ENCODE results near the gene DDX28. TPM values are rescaled to one million over a fixed set of nuclear protein-coding genes. Genes with fewer than 3 reads are reported as not detected.
"Not testable (repeated sequence)": the region's sequence is repeated elsewhere in the genome, so short reads cannot be mapped to it uniquely, and the experiment has no call there.

Gene DDX28
- total and polyA plus RNA-seq, 2 donors from 2014 or later, result 10.6 to 13.1 TPM

- Histone ChIP-seq H3K27ac (ENCODE audit: low read depth in 2 of 2, low read length in 2 of 2) (no peak overlapping the region), H3K27me3 (ENCODE audit: control insufficient read depth, insufficient read depth, low read length) (no peaks in the 10 kb centered on the region), H3K36me3 (ENCODE audit: control insufficient read depth in 2 of 3, insufficient read depth in 3 of 3, low read length in 3 of 3) (no peaks in the 10 kb centered on the region), H3K9me3 (ENCODE audit: control insufficient read depth in 2 of 3, insufficient read depth in 1 of 3, low read length in 3 of 3) (no peaks in the 10 kb centered on the region), H3K4me1 (ENCODE audit: control insufficient read depth in 2 of 3, insufficient read depth in 2 of 3, low read depth in 1 of 3, low read length in 3 of 3) (no peaks in the 10 kb centered on the region), H3K4me3 (ENCODE audit: low read length in 3 of 3) (no peak overlapping the region), H3K9ac (ENCODE audit: low read length in 3 of 3) (no peak overlapping the region)
- FAIRE-seq, result no peak
- intact Hi-C loops (cut with DNase I), result no loop called here
- TF ChIP-seq CTCF (IDR thresholded peaks at IDR 0.05; ENCODE audit: borderline replicate concordance, extremely low read depth, insufficient read depth), result no peak
- DNase-seq, result no peak
Observed at GRCh38 chr16:67975321-67976105, 47.5 kb downstream of the DDX28 start.

- intact Hi-C loops (cut with DNase I); H3K36me3 ChIP-seq (ENCODE audit: control insufficient read depth in 2 of 3, insufficient read depth in 3 of 3, low read length in 3 of 3); H3K9me3 ChIP-seq (ENCODE audit: control insufficient read depth in 2 of 3, insufficient read depth in 1 of 3, low read length in 3 of 3); H3K9ac ChIP-seq (ENCODE audit: low read length in 3 of 3); H3K4me3 ChIP-seq (ENCODE audit: low read length in 3 of 3); H3K4me1 ChIP-seq (ENCODE audit: control insufficient read depth in 2 of 3, insufficient read depth in 2 of 3, low read depth in 1 of 3, low read length in 3 of 3); H3K27me3 ChIP-seq (ENCODE audit: control insufficient read depth, insufficient read depth, low read length); DNase-seq; FAIRE-seq; H3K27ac ChIP-seq (ENCODE audit: low read depth in 2 of 2, low read length in 2 of 2): not testable (repeated sequence)
Observed at GRCh38 chr16:67972285-67972684, 50.7 kb downstream of the DDX28 start.

- FAIRE-seq, result no peak
- TF ChIP-seq CTCF (IDR thresholded peaks at IDR 0.05; ENCODE audit: borderline replicate concordance, extremely low read depth, insufficient read depth), result no peak
- Histone ChIP-seq H3K9ac (ENCODE audit: low read length in 3 of 3) (no peak overlapping the region), H3K27me3 (ENCODE audit: control insufficient read depth, insufficient read depth, low read length) (no peaks in the 10 kb centered on the region), H3K27ac (ENCODE audit: low read depth in 2 of 2, low read length in 2 of 2) (no peak overlapping the region), H3K4me3 (ENCODE audit: low read length in 3 of 3) (no peak overlapping the region), H3K36me3 (ENCODE audit: control insufficient read depth in 2 of 3, insufficient read depth in 3 of 3, low read length in 3 of 3) (no peaks in the 10 kb centered on the region), H3K4me1 (ENCODE audit: control insufficient read depth in 2 of 3, insufficient read depth in 2 of 3, low read depth in 1 of 3, low read length in 3 of 3) (peaks cover 0 to 13% (median 5%) of the 10 kb centered on the region in 3 donors), H3K9me3 (ENCODE audit: control insufficient read depth in 2 of 3, insufficient read depth in 1 of 3, low read length in 3 of 3) (no peaks in the 10 kb centered on the region)
- no peak for DNase-seq
- intact Hi-C loops (cut with DNase I), result no loop called here
Observed at GRCh38 chr16:67971111-67971510, 51.9 kb downstream of the DDX28 start.

Other genes starting within 250 kb of the DDX28 start
- gene RANBP10, start 216.7 kb downstream of the DDX28 start, total RNA-seq, result 22.3 TPM
- gene RANBP10, start 216.7 kb downstream of the DDX28 start, polyA plus RNA-seq (ENCODE audit: insufficient read depth, low read depth, low replicate concordance), result 7.0 TPM
- 3.9 TPM for gene TSNAXIP1, start 216.3 kb downstream of the DDX28 start, total RNA-seq
- 2.8 TPM for gene TSNAXIP1, start 216.3 kb downstream of the DDX28 start, polyA plus RNA-seq (ENCODE audit: insufficient read depth, low read depth, low replicate concordance)
- gene THAP11, start 180.9 kb downstream of the DDX28 start, total RNA-seq, result 27.0 TPM
- gene THAP11, start 180.9 kb downstream of the DDX28 start, polyA plus RNA-seq (ENCODE audit: insufficient read depth, low read depth, low replicate concordance), result 21.4 TPM
- 76.4 TPM for gene NUTF2, start 176.3 kb downstream of the DDX28 start, total RNA-seq
- 107 TPM for gene NUTF2, start 176.3 kb downstream of the DDX28 start, polyA plus RNA-seq (ENCODE audit: insufficient read depth, low read depth, low replicate concordance)
- 42.5 TPM for gene CENPT, start 175.5 kb downstream of the DDX28 start, total RNA-seq
- gene CENPT, start 175.5 kb downstream of the DDX28 start, polyA plus RNA-seq (ENCODE audit: insufficient read depth, low read depth, low replicate concordance), result 25.3 TPM
- gene EDC4, start 150.2 kb downstream of the DDX28 start, total RNA-seq, result 56.5 TPM
- 44.7 TPM for gene EDC4, start 150.2 kb downstream of the DDX28 start, polyA plus RNA-seq (ENCODE audit: insufficient read depth, low read depth, low replicate concordance)
- 1.1 TPM for gene NRN1L, start 138.3 kb downstream of the DDX28 start, total RNA-seq
- gene NRN1L, start 138.3 kb downstream of the DDX28 start, polyA plus RNA-seq (ENCODE audit: insufficient read depth, low read depth, low replicate concordance), result 1.2 TPM
- gene PSKH1, start 130.0 kb downstream of the DDX28 start, total RNA-seq, result 33.2 TPM
- gene PSKH1, start 130.0 kb downstream of the DDX28 start, polyA plus RNA-seq (ENCODE audit: insufficient read depth, low read depth, low replicate concordance), result 23.6 TPM
- 0.69 TPM for gene CTRL, start 91.4 kb downstream of the DDX28 start, total RNA-seq
- gene CTRL, start 91.4 kb downstream of the DDX28 start, polyA plus RNA-seq (ENCODE audit: insufficient read depth, low read depth, low replicate concordance), result not detected
- gene PSMB10, start 86.4 kb downstream of the DDX28 start, total RNA-seq, result 78.6 TPM
- gene PSMB10, start 86.4 kb downstream of the DDX28 start, polyA plus RNA-seq (ENCODE audit: insufficient read depth, low read depth, low replicate concordance), result 76.4 TPM
- gene LCAT, start 79.1 kb downstream of the DDX28 start, total RNA-seq, result 27.4 TPM
- 10.2 TPM for gene LCAT, start 79.1 kb downstream of the DDX28 start, polyA plus RNA-seq (ENCODE audit: insufficient read depth, low read depth, low replicate concordance)
- gene SLC12A4, start 54.6 kb downstream of the DDX28 start, total RNA-seq, result 66.2 TPM
- 16.7 TPM for gene SLC12A4, start 54.6 kb downstream of the DDX28 start, polyA plus RNA-seq (ENCODE audit: insufficient read depth, low read depth, low replicate concordance)
- gene DPEP3, start 42.7 kb downstream of the DDX28 start, total RNA-seq, result 0.19 TPM
- gene DPEP3, start 42.7 kb downstream of the DDX28 start, polyA plus RNA-seq (ENCODE audit: insufficient read depth, low read depth, low replicate concordance), result not detected
- 3.1 TPM for gene DPEP2, start 23.7 kb downstream of the DDX28 start, total RNA-seq
- gene DPEP2, start 23.7 kb downstream of the DDX28 start, polyA plus RNA-seq (ENCODE audit: insufficient read depth, low read depth, low replicate concordance), result 0.99 TPM
- not detected for gene DPEP2NB, start 7.3 kb downstream of the DDX28 start, total RNA-seq
- gene DPEP2NB, start 7.3 kb downstream of the DDX28 start, polyA plus RNA-seq (ENCODE audit: insufficient read depth, low read depth, low replicate concordance), result not detected
- 12.5 TPM for gene DUS2, start 52 bp upstream of the DDX28 start, total RNA-seq
- 12.1 TPM for gene DUS2, start 52 bp upstream of the DDX28 start, polyA plus RNA-seq (ENCODE audit: insufficient read depth, low read depth, low replicate concordance)
- gene NFATC3, start 62.1 kb upstream of the DDX28 start, total RNA-seq, result 37.7 TPM
- gene NFATC3, start 62.1 kb upstream of the DDX28 start, polyA plus RNA-seq (ENCODE audit: insufficient read depth, low read depth, low replicate concordance), result 15.0 TPM
- gene ESRP2, start 212.9 kb upstream of the DDX28 start, total RNA-seq, result 32.9 TPM
- 19.1 TPM for gene ESRP2, start 212.9 kb upstream of the DDX28 start, polyA plus RNA-seq (ENCODE audit: insufficient read depth, low read depth, low replicate concordance)
- gene PLA2G15, start 222.1 kb upstream of the DDX28 start, total RNA-seq, result 35.1 TPM
- 44.4 TPM for gene PLA2G15, start 222.1 kb upstream of the DDX28 start, polyA plus RNA-seq (ENCODE audit: insufficient read depth, low read depth, low replicate concordance)
- 24.0 TPM for gene SLC7A6, start 241.3 kb upstream of the DDX28 start, total RNA-seq
- gene SLC7A6, start 241.3 kb upstream of the DDX28 start, polyA plus RNA-seq (ENCODE audit: insufficient read depth, low read depth, low replicate concordance), result 5.0 TPM

All from kidney (tissue), 14 donors.